IMR-90 (cell line): ENCODE data around the gene CLMP.

Experiments
- MAZ ChIP-seq: IDR thresholded peaks from 2 replicates; pipeline ENCODE4 v1.6.1; 2012; ENCODE audit warnings: low read depth, mild to moderate bottlenecking, low read length, improper control_type of control experiment, moderate library complexity, borderline replicate concordance
- POLR2A ChIP-seq: IDR thresholded peaks from 2 replicates; pipeline ENCODE4 v1.6.1; 2012; ENCODE audit warnings: mild to moderate bottlenecking, low read depth, low read length
- RCOR1 ChIP-seq: IDR thresholded peaks from 2 replicates; pipeline ENCODE4 v1.6.1; 2012; ENCODE audit warnings: mild to moderate bottlenecking, low read length, improper control_type of control experiment; ENCODE audit not compliant: insufficient replicate concordance
- RFX5 ChIP-seq: IDR thresholded peaks from 2 replicates; pipeline ENCODE4 v1.8.0; 2012; ENCODE audit warnings: low read depth, mild to moderate bottlenecking, low read length, moderate library complexity
- TF ChIP-seq, protein P1 (sequence below): conservative IDR thresholded peaks from 2 replicates; pipeline ENCODE4 v1.5.1; 2012; ENCODE audit warnings: mild to moderate bottlenecking, low read depth, low read length, improper control_type of control experiment
- TF ChIP-seq, protein P2 (sequence below): fragments of 150-350 bp; IDR thresholded peaks from 2 replicates; pipeline ENCODE4 v1.6.1; 2017; ENCODE audit warnings: mild to moderate bottlenecking, antibody characterized with exemption, low read length, low read depth

DNA sequence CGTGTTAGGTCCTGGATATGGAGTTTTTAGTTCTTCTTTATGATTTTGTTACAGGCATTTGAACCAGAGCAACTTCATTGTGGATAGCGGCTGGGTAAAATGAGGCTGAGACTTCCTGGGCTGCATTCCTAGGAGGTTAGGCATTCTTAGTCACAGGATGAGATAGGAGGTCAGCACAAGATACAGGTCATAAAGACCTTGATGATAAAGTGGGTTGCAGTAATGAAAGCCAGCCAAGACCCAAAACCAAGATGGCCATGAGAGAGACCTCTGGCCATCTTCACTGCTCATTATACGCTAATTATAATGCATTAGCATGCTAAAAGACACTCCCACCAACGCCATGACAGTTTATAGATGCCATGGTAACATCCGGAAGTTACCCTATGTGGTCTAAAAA, 23.4 kb upstream of the CLMP start:
- TF ChIP-seq, protein P1, sequence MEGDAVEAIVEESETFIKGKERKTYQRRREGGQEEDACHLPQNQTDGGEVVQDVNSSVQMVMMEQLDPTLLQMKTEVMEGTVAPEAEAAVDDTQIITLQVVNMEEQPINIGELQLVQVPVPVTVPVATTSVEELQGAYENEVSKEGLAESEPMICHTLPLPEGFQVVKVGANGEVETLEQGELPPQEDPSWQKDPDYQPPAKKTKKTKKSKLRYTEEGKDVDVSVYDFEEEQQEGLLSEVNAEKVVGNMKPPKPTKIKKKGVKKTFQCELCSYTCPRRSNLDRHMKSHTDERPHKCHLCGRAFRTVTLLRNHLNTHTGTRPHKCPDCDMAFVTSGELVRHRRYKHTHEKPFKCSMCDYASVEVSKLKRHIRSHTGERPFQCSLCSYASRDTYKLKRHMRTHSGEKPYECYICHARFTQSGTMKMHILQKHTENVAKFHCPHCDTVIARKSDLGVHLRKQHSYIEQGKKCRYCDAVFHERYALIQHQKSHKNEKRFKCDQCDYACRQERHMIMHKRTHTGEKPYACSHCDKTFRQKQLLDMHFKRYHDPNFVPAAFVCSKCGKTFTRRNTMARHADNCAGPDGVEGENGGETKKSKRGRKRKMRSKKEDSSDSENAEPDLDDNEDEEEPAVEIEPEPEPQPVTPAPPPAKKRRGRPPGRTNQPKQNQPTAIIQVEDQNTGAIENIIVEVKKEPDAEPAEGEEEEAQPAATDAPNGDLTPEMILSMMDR = no peak
- no peak for TF ChIP-seq MAZ
- TF ChIP-seq POLR2A = no peak
- TF ChIP-seq, protein P2, sequence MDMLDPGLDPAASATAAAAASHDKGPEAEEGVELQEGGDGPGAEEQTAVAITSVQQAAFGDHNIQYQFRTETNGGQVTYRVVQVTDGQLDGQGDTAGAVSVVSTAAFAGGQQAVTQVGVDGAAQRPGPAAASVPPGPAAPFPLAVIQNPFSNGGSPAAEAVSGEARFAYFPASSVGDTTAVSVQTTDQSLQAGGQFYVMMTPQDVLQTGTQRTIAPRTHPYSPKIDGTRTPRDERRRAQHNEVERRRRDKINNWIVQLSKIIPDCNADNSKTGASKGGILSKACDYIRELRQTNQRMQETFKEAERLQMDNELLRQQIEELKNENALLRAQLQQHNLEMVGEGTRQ = no peak
- no peak for TF ChIP-seq RCOR1
- TF ChIP-seq RFX5 = no peak
